Kasumi-1 (cell line): ENCODE measurements around the gene SLC12A3.

ENCODE experiments used
- DNase-seq, 2 experiments: peaks; one replicate each; lab custom pipeline; 2025; lab: John Stamatoyannopoulos, UW

Gene SLC12A3

GRCh38 chr16:56848029-56848936 is 16.7 kb upstream of the SLC12A3 start:
- peak in 1 of 2 experiments; percentile 10 for DNase-seq

GRCh38 chr16:56848955-56849689 is 15.9 kb upstream of the SLC12A3 start:
- DNase-seq = no peak

DNA sequence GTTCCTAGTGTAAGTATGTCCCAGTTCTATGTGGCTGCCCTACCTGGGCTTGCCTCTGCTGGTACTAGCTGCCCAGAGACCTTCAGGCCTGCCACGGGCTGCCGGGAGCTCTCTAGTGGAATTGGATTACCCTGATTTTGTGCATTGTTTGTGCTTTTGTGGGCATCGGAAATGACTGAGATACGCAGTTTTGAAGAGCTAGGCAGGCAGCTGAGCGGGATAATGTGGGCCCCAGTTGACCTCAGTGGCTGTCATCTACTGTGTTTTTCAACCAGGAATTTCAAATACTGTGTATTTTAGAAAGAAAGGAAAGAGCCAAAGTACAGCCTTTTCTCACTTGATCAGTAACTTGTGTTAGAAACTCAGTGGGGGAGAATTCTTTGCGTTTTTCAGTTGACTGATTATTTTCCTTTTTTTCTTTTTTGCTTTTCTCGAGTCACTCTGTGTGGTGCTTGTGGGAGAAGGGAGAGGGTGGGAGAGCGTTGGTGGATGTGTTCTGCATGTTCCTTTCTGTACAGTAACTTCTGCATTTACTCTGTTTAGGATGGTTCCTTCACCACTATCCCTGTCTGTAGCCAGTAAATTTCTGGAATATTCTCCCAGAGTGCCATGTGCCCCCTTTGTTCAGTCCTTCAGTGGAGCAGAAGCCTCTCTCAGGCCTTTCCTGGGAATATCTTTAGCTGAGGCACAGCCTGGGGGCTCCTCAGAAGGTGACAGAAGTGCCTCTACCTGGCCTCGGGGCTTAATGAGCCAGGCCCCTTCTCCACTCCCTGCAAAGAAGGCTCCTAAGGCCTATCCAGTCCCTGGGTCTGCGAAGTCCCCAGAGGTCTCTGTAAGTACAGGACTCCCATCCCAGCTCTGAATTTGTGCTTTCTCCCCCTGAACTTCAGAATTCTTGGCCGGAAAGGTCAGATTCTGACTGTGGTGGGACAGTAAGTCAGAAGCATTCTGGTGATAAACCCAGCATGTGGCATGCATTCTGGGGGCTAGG is 15.0 kb upstream of the SLC12A3 start:
- no peak for DNase-seq

GRCh38 chr16:56851671-56852400 is 13.2 kb upstream of the SLC12A3 start:
- DNase-seq = peak; percentile 57 to 68

GRCh38 chr16:56852401-56852730 is 12.6 kb upstream of the SLC12A3 start:
- DNase-seq = no peak

DNA sequence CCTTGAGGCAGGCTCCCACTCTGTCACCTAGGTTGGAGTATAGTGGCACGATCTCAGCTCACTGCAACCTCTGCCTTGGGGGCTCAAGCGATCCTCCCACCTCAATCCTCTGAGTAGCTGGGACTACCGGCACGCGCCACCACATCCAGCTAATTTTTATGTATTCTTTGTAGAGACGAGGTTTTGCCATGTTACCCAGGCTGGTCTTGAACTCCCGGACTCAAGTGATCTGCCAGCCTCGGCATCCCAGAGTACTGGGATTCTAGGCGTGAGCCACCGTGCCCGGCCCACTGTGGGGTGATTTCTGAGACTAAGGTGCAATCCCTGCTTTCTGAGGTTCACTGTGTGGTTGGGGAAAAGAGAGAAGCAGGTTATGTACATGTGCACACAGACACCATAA is 12.0 kb upstream of the SLC12A3 start:
- no peak for DNase-seq

DNA sequence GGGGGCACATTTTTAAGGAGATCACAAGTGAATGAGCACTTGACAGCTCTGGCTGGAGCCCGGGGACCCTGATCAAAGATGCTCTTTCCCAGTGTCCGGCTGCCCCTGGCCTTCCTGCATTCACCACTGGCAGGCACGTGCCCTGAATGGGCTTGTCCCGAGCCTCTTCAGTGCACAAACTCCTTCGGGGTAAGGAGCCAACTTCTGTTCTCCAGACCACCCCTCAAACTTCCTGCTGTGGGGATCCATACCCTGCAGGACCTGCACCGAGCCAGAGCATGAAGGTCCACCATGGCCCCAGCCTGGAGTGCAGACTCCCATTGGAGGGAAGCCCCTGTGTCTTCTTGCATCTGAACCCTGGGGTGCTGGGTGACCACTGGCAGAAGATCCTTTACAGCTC is 9.8 kb upstream of the SLC12A3 start:
- no peak for DNase-seq

- no peak for DNase-seq
Measured at GRCh38 chr16:56855946-56856345, 9.1 kb upstream of the SLC12A3 start.

DNA sequence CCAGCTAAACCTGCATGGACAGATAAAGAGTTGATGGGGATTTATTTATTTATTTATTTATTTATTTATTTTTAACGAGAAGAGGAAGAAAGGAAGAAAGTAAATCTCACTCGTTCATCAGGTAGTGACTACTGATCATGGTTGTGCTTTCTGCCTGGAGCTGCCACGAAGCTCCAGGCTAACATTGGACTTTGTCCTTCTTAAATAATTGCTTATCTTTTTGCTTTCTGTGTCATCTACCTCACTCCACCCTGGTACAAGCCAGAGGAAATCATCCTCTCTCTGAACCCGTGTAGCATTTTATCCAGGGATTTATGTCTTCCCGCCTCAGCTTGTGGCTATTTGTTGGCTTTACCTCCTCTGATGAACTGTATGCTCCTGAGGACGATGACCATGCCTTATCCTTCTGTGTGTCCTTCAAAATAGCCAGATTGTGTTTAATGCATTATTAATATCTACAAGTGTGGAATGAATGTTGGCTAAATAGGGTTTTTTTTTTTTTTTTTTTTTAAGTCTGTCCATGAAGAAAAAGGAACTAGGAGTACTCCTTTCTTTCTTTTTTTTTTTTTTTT is 8.0 kb upstream of the SLC12A3 start:
- no peak for DNase-seq

DNA sequence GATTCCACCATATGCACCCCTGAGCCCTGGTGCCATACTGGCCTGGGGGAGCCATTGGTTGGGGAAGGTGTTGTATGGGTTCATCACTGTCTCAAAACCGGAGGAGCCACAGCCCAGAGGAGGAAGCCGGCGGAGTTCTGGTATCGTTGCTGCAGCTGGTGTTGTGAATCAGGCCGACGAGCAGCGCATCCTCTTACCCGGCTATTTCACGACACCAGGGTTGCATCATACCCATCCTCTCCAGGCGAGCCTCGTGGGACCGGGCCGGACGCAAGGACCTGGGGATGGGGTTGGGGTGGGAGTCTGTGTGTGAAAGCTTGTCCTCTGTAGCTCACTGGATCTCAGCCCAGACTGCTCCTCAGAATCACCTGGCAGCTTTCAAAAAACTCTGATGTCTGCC is 6.6 kb upstream of the SLC12A3 start:
- no peak for DNase-seq

GRCh38 chr16:56859636-56860035 is 5.4 kb upstream of the SLC12A3 start:
- no peak for DNase-seq

GRCh38 chr16:56860226-56861020 is 4.6 kb upstream of the SLC12A3 start:
- peak; percentile 54 to 70 for DNase-seq

DNA sequence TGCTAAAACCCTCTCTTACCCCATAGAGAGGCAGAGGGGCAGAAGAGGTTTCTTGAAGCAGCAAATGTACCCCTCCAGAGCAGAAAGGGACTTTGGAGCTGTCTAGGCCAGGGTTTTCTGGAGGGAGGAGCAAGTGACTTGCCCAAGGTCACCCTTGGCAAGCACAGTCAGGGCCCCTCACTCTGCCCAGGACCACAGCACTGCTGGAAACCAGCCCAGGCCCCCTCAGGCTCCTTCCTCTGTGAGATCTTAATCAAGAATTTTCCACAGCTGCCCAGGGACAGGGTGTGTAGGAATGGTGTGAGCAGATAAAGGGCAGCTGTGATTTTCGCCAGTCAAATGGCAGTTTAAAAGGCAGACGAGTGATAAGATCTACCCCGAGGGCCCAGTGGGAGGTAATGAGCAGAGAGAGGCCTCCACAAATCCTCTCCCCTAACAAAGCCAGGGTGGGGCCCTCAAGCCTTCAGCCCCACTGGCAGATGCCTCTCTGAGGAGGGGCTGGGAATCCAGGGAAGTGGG is 3.9 kb upstream of the SLC12A3 start:
- no peak for DNase-seq

- no peak for DNase-seq
Measured at GRCh38 chr16:56861756-56862155, 3.3 kb upstream of the SLC12A3 start.

- DNase-seq = no peak
Measured at GRCh38 chr16:56862776-56863175, 2.2 kb upstream of the SLC12A3 start.

- DNase-seq = no peak
Measured at GRCh38 chr16:56865394-56866062, 521 bp downstream of the SLC12A3 start.

- DNase-seq = peak; percentile 75 to 77
Measured at GRCh38 chr16:56866955-56867830, 2.2 kb downstream of the SLC12A3 start.

GRCh38 chr16:56868175-56868574 is 3.2 kb downstream of the SLC12A3 start:
- no peak for DNase-seq
